Endothelial cell of umbilical vein (primary cell): ENCODE results near the gene PCDHB14. TPM values are rescaled to one million over a fixed set of nuclear protein-coding genes. Genes with fewer than 3 reads are reported as not detected.
"Not testable (repeated sequence)": the region's sequence is repeated elsewhere in the genome, so short reads cannot be mapped to it uniquely, and the experiment has no call there.

Source experiments
- BruUV-seq: library from RNA; stranded (reverse); fragments of 400-500 nt; replicated peaks from 2 replicates; lab custom pipeline; 2021; lab: Mats Ljungman, UMichigan
- CTCF ChIA-PET: fragments of 300-600, 350-600 bp; sonication (Branson Sonifier 250); formaldehyde crosslinking; loops from one replicate; lab custom pipeline; 2021; ENCODE audit warnings: antibody characterized with exemption, inconsistent platforms; lab: Charles Lee
- POLR2A ChIA-PET: fragments of 300-600, 350-600 bp; sonication (Branson Sonifier 250); formaldehyde crosslinking; loops from one replicate; lab custom pipeline; 2021; ENCODE audit warnings: antibody characterized with exemption, inconsistent platforms; lab: Charles Lee
- DNase-seq: peaks from one replicate; pipeline ENCODE4 v3.0.0-alpha.2; 2011; ENCODE audit warnings: low read depth, low spot score
- FAIRE-seq: peaks from 2 replicates; lab custom pipeline; 2011; peaks lifted over from hg19 to GRCh38; lab: Jason Lieb, UNC
- H2AFZ ChIP-seq: 2 replicates; pipeline ENCODE4 v1.6.0; 2012; ENCODE audit warnings: low read depth, low read length, control low read depth, inconsistent platforms
- H3K27ac ChIP-seq: 2 replicates; pipeline ENCODE4 v1.5.1; 2011; ENCODE audit warnings: low read depth, mild to moderate bottlenecking, control low read depth, low read length, moderate library complexity; ENCODE audit not compliant: insufficient read depth
- H3K27me3 ChIP-seq, 2 experiments: 2 replicates each; pipeline versions ENCODE4 v1.6.0 to v1.6.1; 2011; ENCODE audit warnings: low read length in 2 of 2, mixed read lengths in 1 of 2; ENCODE audit not compliant: control insufficient read depth in 2 of 2, insufficient read depth in 2 of 2
- H3K36me3 ChIP-seq, 2 experiments: 2 replicates in 1 of 2; 3 replicates in 1 of 2; pipeline ENCODE4 v1.5.1; 2011; ENCODE audit warnings: low read length in 2 of 2, mild to moderate bottlenecking in 1 of 2, moderate library complexity in 1 of 2; ENCODE audit not compliant: control insufficient read depth in 2 of 2, insufficient read depth in 2 of 2; ENCODE audit errors: extremely low read depth in 1 of 2
- H3K4me1 ChIP-seq: 3 replicates; pipeline ENCODE4 v1.5.1; 2011; ENCODE audit warnings: mild to moderate bottlenecking, low read length; ENCODE audit not compliant: control insufficient read depth, insufficient read depth; ENCODE audit errors: extremely low read depth
- H3K4me2 ChIP-seq: 2 replicates; pipeline ENCODE4 v1.6.1; 2011; ENCODE audit warnings: low read length, control low read depth, mixed read lengths; ENCODE audit not compliant: insufficient read depth
- H3K4me3 ChIP-seq, 3 experiments: fragments of 200-600 bp in 1 of 3; sonication (generic), shearing (Covaris generic) in 1 of 3; replicated peaks in 1 of 3; 2 replicates each; pipeline ENCODE4 v1.5.1; 2011 to 2016; ENCODE audit warnings: control low read depth in 3 of 3, low read length in 3 of 3, mild to moderate bottlenecking in 2 of 3, inconsistent platforms in 1 of 3, low read depth in 1 of 3, moderate library complexity in 1 of 3; ENCODE audit not compliant: insufficient read depth in 1 of 3
- H3K79me2 ChIP-seq: 2 replicates; pipeline ENCODE4 v1.6.0; 2012; ENCODE audit warnings: low read length, inconsistent platforms; ENCODE audit not compliant: control insufficient read depth, insufficient read depth
- H3K9ac ChIP-seq: replicated peaks from 2 replicates; pipeline ENCODE3; 2011; ENCODE audit warnings: low read length, control low read depth; ENCODE audit not compliant: insufficient read depth; ENCODE audit errors: extremely low read depth
- H3K9me1 ChIP-seq: replicated peaks from 3 replicates; pipeline ENCODE4 v1.6.0; 2011; ENCODE audit warnings: mild to moderate bottlenecking, low read length; ENCODE audit not compliant: control insufficient read depth, insufficient read depth; ENCODE audit errors: extremely low read depth
- H3K9me3 ChIP-seq: replicated peaks from 2 replicates; pipeline ENCODE4 v1.5.1; 2012; ENCODE audit warnings: low read length, inconsistent platforms; ENCODE audit not compliant: control insufficient read depth, insufficient read depth
- H4K20me1 ChIP-seq: replicated peaks from 2 replicates; pipeline ENCODE3; 2011; ENCODE audit warnings: mild to moderate bottlenecking, low read length; ENCODE audit not compliant: control insufficient read depth, insufficient read depth; ENCODE audit errors: extremely low read depth
- CTCF ChIP-seq, 2 donors: IDR thresholded peaks; 1 replicate in 1 of 2; 2 replicates in 1 of 2; pipeline ENCODE4 v1.5.1; 2011; ENCODE audit warnings: low read length in 2 of 2, mild to moderate bottlenecking in 2 of 2, moderate library complexity in 2 of 2, control low read depth in 1 of 2, inconsistent platforms in 1 of 2, low read depth in 1 of 2; ENCODE audit not compliant: insufficient read depth in 1 of 2; ENCODE audit errors: extremely low read depth in 1 of 2
- EZH2 ChIP-seq: IDR thresholded peaks from 2 replicates; pipeline ENCODE4 v1.6.1; 2012; ENCODE audit warnings: borderline replicate concordance, low read depth, mild to moderate bottlenecking, moderate library complexity, low read length, inconsistent platforms; ENCODE audit not compliant: severe bottlenecking
- JUN ChIP-seq: IDR thresholded peaks from 2 replicates; pipeline ENCODE4 v1.6.1; 2011; ENCODE audit warnings: borderline replicate concordance, low read depth; ENCODE audit not compliant: insufficient read length, insufficient read depth
- MYC ChIP-seq: IDR thresholded peaks from one replicate; pipeline ENCODE4 v1.6.1; 2011; ENCODE audit warnings: mild to moderate bottlenecking, low read depth, low read length
- dilution Hi-C: fragments of 300-500 bp; cut with MboI; formaldehyde crosslinking; loops from one replicate; pipeline ENCODE4 v1.15.0; 2019; ENCODE audit warnings: low sequenced_read_pairs; ENCODE audit not compliant: extremely low pct_ligation_motif_present
- intact Hi-C: fragments of 100-400 bp; cut with micrococcal nuclease; formaldehyde crosslinking; loops from one replicate; pipeline ENCODE4 v1.10.0; 2022
- polyA plus RNA-seq, 4 experiments: library from polyadenylated mRNA; depleted of rRNA in 3 of 4; stranded (reverse) in 3 of 4; unstranded in 1 of 4; fragments of >200 nt; gene quantifications; 2 replicates each; pipeline versions ENCODE4 v1.2.1 to v1.2.3, GENCODE V29; 2011 to 2012; ENCODE audit warnings: missing spikeins in 1 of 4
- total RNA-seq: library from RNA; stranded (reverse); gene quantifications from 2 replicates; pipeline ENCODE4 v1.2.3, GENCODE V29; 2021

Gene PCDHB14
- total and polyA plus RNA-seq, 2 donors (not counting 3 experiments of a cell fraction or from before 2014, with no cell fraction given), result 0.72 to 1.0 TPM

- H3K79me2 ChIP-seq, BruUV-seq, dilution Hi-C loops: not testable (repeated sequence)
These were observed 34.0 kb upstream of the PCDHB14 start for GRCh38 chr5:141189131-141189530.

GRCh38 chr5:141192110-141192725 lies 30.9 kb upstream of the PCDHB14 start, which contains the start of gene PCDHB10:
PCDHB10 (plus strand) TSS chr5:141192353; CDS start chr5:141192553, 200 bp downstream.
- POLR2A ChIA-PET, result no interaction called here

More at GRCh38 chr5:141189131-141189530, 34.0 kb upstream of the PCDHB14 start:
- H3K9ac ChIP-seq, H2AFZ ChIP-seq, intact Hi-C loops, H3K27ac ChIP-seq, FAIRE-seq, H3K4me1 ChIP-seq, H3K9me3 ChIP-seq, H3K27me3 ChIP-seq, DNase-seq, H3K36me3 ChIP-seq, H3K4me2 ChIP-seq, H3K9me1 ChIP-seq, POLR2A ChIA-PET, CTCF ChIA-PET, H4K20me1 ChIP-seq, H3K4me3 ChIP-seq: not testable (repeated sequence)

GRCh38 chr5:141194332-141194731 lies 28.8 kb upstream of the PCDHB14 start:
- H3K36me3 ChIP-seq, dilution Hi-C loops, H3K9me3 ChIP-seq, H3K27ac ChIP-seq, H4K20me1 ChIP-seq, H3K79me2 ChIP-seq, FAIRE-seq, CTCF ChIA-PET, H3K9me1 ChIP-seq, H3K4me2 ChIP-seq, H3K27me3 ChIP-seq, H2AFZ ChIP-seq, H3K4me1 ChIP-seq, intact Hi-C loops, H3K4me3 ChIP-seq, BruUV-seq, H3K9ac ChIP-seq, POLR2A ChIA-PET, DNase-seq: not testable (repeated sequence)

More at GRCh38 chr5:141192110-141192725, 30.9 kb upstream of the PCDHB14 start, which contains the start of gene PCDHB10:
- DNase-seq (peak; percentile 43), FAIRE-seq (peak; percentile 31)
- Histone ChIP-seq H3K4me2 (no peak within 1 kb of the TSS), H3K4me1 (no peaks in the 10 kb centered on the region), H3K9ac (no peak within 1 kb of the TSS), H3K36me3 (no peaks in the 10 kb centered on the region), H3K9me3 (no peaks in the 10 kb centered on the region), H3K4me3 (no peak within 1 kb of the TSS), H3K79me2 (no peaks in the 10 kb centered on the region), H2AFZ (no peak within 1 kb of the TSS), H3K27me3 (no peaks in the 10 kb centered on the region), H3K27ac (no peak within 1 kb of the TSS), H4K20me1 (no peaks in the 10 kb centered on the region), H3K9me1 (no peaks in the 10 kb centered on the region)
- CTCF ChIA-PET, result interaction anchor here (0.7 to 1.4 kb wide), 6 partner anchors 10 to 375 kb away, joined by 3 to 11 read pairs (median 4); partner anchors contain the start of genes PCDHB16 and PCDHGA12
- dilution Hi-C loops (no loop called here), intact Hi-C loops (no loop called here)
- no TSS peak for BruUV-seq
- TF ChIP-seq CTCF (IDR thresholded peaks at IDR 0.05; ENCODE audit: extremely low read depth in 1 of 2, insufficient read depth in 1 of 2, low read depth in 1 of 2, low read length in 2 of 2) (peak; percentile 31 to 32), JUN (no peak), EZH2 (no peak), MYC (no peak)
